CD8-positive, alpha-beta memory T cell (primary cell): Measurements from ENCODE around the gene COPRS. TPM values are rescaled to one million over a fixed set of nuclear protein-coding genes. Genes with fewer than 3 reads are reported as not detected.
"Not testable (repeated sequence)": the region's sequence is repeated elsewhere in the genome, so short reads cannot be mapped to it uniquely, and the experiment has no call there.

Experiments
- CTCF ChIA-PET: fragments of 350-600 bp; sonication (Branson Sonifier 250); formaldehyde crosslinking; loops from one replicate; lab custom pipeline; 2021; ENCODE audit warnings: antibody characterized with exemption; lab: Charles Lee
- POLR2A ChIA-PET: fragments of 350-600 bp; sonication (Branson Sonifier 250); formaldehyde crosslinking; loops from one replicate; lab custom pipeline; 2021; ENCODE audit warnings: antibody characterized with exemption; lab: Charles Lee
- DNase-seq, 5 donors: peaks; one replicate each; pipeline versions ENCODE4 v3.0.0 to v3.0.0-alpha.2; 2020 to 2022; ENCODE audit warnings: mixed read lengths in 1 of 5
- H3K27ac ChIP-seq: one replicate; pipeline ENCODE4 v1.7.0; 2013; ENCODE audit warnings: low read depth, mild to moderate bottlenecking, low read length, moderate library complexity
- H3K27me3 ChIP-seq: 2 replicates; pipeline ENCODE4 v1.7.0; 2013; ENCODE audit warnings: low read length, mild to moderate bottlenecking; ENCODE audit not compliant: insufficient read depth, poor library complexity, severe bottlenecking
- H3K36me3 ChIP-seq: 2 replicates; pipeline ENCODE4 v1.7.0; 2013; ENCODE audit warnings: mild to moderate bottlenecking, low read length, moderate library complexity; ENCODE audit not compliant: insufficient read depth
- H3K4me1 ChIP-seq: 2 replicates; pipeline ENCODE4 v1.7.0; 2013; ENCODE audit warnings: mild to moderate bottlenecking, low read length, moderate library complexity; ENCODE audit not compliant: insufficient read depth
- H3K4me3 ChIP-seq: 2 replicates; pipeline ENCODE4 v1.7.0; 2013; ENCODE audit warnings: mild to moderate bottlenecking, low read length
- H3K9me3 ChIP-seq: 2 replicates; pipeline ENCODE4 v1.7.0; 2013; ENCODE audit warnings: mild to moderate bottlenecking, low read length
- H3K27ac Mint-ChIP-seq, 8 donors: one replicate each; pipeline ENCODE4 v1.8.0; 2020 to 2021; ENCODE audit warnings: mixed read lengths in 8 of 8, mild to moderate bottlenecking in 6 of 8, inconsistent platforms in 3 of 8, moderate library complexity in 3 of 8
- H3K27me3 Mint-ChIP-seq, 2 donors: one replicate each; pipeline ENCODE4 v1.8.0; 2020 to 2021; ENCODE audit warnings: mixed read lengths in 2 of 2, mild to moderate bottlenecking in 1 of 2, moderate library complexity in 1 of 2
- H3K36me3 Mint-ChIP-seq, 3 donors: one replicate each; pipeline ENCODE4 v1.8.0; 2020 to 2021; ENCODE audit warnings: mixed read lengths in 3 of 3, inconsistent platforms in 1 of 3, mild to moderate bottlenecking in 1 of 3
- H3K4me1 Mint-ChIP-seq, 3 donors: one replicate each; pipeline ENCODE4 v1.8.0; 2020 to 2021; ENCODE audit warnings: mixed read lengths in 3 of 3, inconsistent platforms in 1 of 3, mild to moderate bottlenecking in 1 of 3
- H3K4me3 Mint-ChIP-seq, 7 donors: one replicate each; pipeline ENCODE4 v1.8.0; 2020 to 2021; ENCODE audit warnings: mixed read lengths in 7 of 7, mild to moderate bottlenecking in 6 of 7, moderate library complexity in 4 of 7, inconsistent platforms in 2 of 7
- H3K9me3 Mint-ChIP-seq, 5 donors: one replicate each; pipeline ENCODE4 v1.8.0; 2020 to 2022; ENCODE audit warnings: mixed read lengths in 5 of 5, mild to moderate bottlenecking in 3 of 5, moderate library complexity in 2 of 5, inconsistent platforms in 1 of 5
- polyA plus RNA-seq: library from polyadenylated mRNA; unstranded; fragments of 300-500 nt; fragmentation: Illumina TruSeq; gene quantifications from one replicate; pipeline ENCODE4 v1.2.3, GENCODE V29; 2021
- total RNA-seq, 2 experiments: library from RNA; stranded (reverse); gene quantifications; one replicate each; pipeline ENCODE4 v1.2.3, GENCODE V29; 2021

COPRS gene
- total and polyA plus RNA-seq, 3 experiments from 2014 or later = 13.7 to 67.4 (median 66.6) TPM

DNA sequence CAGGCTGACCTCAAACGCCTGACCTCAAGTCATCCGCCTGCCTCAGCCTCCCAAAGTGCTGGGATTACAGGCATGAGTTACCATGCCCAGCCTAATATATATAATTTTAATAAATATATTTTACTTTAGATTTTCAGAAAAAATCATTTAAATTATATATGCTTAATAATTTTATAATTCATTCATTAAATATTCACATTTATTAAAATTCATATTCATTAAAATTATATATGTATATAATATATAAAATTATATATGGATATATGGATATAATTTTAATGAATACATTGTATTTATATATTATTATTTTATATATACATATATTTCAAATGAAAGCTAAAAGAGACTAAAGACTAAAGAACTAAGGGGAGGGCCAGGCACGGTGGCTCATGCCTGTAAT is 29.4 kb downstream of the COPRS start:
- no peak for DNase-seq
- H3K4me3 Mint-ChIP-seq = no peak overlapping the region
- Histone ChIP-seq H3K4me3 (no peak overlapping the region), H3K36me3 (no peaks in the 10 kb centered on the region), H3K4me1 (no peaks in the 10 kb centered on the region), H3K9me3 (no peaks in the 10 kb centered on the region), H3K27ac (no peak overlapping the region), H3K27me3 (no peaks in the 10 kb centered on the region)
- no peak overlapping the region for H3K27ac Mint-ChIP-seq
- H3K4me1 Mint-ChIP-seq = peaks cover 2 to 4% (median 3%) of the 10 kb centered on the region in 3 donors
- no peaks in the 10 kb centered on the region for H3K9me3 Mint-ChIP-seq
- ChIA-PET CTCF (interaction anchor here (1.8 kb wide), 1 partner anchor 13 kb away, joined by 6 read pairs; no protein-coding TSS in a partner anchor), POLR2A (no interaction called here)
- H3K27me3 Mint-ChIP-seq = peaks cover 2 to 14% of the 10 kb centered on the region in 2 donors
- H3K36me3 Mint-ChIP-seq = no peaks in the 10 kb centered on the region

DNA sequence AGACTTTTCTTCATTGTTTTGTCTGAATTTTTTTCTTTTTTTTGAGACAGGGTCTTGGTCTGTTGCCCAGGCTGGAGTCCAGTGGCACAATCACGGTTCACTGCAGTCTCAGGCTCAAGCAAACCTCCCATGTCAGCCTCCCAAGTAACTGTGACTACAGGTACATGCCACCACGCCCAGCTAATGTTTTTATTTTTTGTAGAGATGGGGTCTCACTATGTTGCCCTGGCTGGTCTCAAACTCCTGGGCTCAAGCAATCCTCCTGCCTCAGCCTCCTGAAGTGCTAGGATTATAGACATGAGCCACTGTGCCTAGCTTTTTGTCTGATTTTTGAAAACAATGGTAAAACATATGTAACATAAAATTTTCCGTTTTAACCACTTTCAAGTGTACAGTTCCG is 30.1 kb downstream of the COPRS start:
- peaks cover 2 to 10% of the 10 kb centered on the region in 2 donors for H3K27me3 Mint-ChIP-seq
- POLR2A ChIA-PET, H3K9me3 ChIP-seq, H3K4me3 ChIP-seq, H3K27ac Mint-ChIP-seq, CTCF ChIA-PET, H3K4me1 ChIP-seq, H3K27ac ChIP-seq, H3K27me3 ChIP-seq, H3K9me3 Mint-ChIP-seq, H3K36me3 ChIP-seq, H3K4me1 Mint-ChIP-seq, DNase-seq, H3K36me3 Mint-ChIP-seq, H3K4me3 Mint-ChIP-seq: not testable (repeated sequence)

DNA sequence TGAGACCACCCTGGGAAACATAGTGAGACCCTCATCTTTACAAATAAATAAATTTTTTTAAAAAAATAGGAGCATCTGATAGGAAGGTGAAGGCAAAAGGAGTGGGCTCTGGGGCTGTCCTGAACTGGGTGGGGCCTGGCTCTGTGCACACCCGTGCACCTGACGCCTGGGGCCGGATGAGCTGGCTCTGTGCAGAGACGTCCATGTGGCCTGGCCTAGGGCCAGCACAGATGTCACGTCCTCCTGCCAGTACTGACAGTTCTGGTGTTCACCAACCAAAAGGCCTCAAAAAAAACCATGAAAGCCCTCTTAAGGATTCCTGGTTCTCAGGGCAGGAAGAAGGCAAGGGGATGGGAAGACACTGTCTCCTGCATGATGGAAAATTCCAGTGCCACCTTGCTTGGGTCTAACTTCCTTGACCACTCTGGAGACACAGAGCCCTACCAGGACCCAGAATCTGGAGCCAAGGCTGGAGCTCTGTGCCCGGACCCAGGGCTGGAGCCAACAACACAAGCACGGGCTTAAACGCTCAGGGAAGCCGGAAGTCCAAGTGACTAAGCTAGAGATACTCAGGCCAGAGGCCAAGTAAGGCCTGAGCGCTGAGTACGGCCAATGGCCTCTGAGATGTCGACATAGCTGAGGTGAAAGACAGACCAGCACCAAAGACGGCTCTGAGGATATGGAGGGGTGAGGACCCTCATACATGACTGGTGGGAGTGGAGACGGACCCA is 32.9 kb downstream of the COPRS start:
- Mint-ChIP-seq H3K9me3 (no peaks in the 10 kb centered on the region), H3K4me3 (no peak overlapping the region), H3K36me3 (no peaks in the 10 kb centered on the region), H3K27me3 (peaks cover 0 to 10% of the 10 kb centered on the region in 2 donors), H3K27ac (no peak overlapping the region), H3K4me1 (no peaks in the 10 kb centered on the region)
- Histone ChIP-seq H3K4me1 (no peaks in the 10 kb centered on the region), H3K27ac (no peak overlapping the region), H3K27me3 (no peaks in the 10 kb centered on the region), H3K9me3 (no peaks in the 10 kb centered on the region), H3K36me3 (no peaks in the 10 kb centered on the region), H3K4me3 (no peak overlapping the region)
- no peak for DNase-seq
- ChIA-PET POLR2A (no interaction called here), CTCF (no interaction called here)

DNA sequence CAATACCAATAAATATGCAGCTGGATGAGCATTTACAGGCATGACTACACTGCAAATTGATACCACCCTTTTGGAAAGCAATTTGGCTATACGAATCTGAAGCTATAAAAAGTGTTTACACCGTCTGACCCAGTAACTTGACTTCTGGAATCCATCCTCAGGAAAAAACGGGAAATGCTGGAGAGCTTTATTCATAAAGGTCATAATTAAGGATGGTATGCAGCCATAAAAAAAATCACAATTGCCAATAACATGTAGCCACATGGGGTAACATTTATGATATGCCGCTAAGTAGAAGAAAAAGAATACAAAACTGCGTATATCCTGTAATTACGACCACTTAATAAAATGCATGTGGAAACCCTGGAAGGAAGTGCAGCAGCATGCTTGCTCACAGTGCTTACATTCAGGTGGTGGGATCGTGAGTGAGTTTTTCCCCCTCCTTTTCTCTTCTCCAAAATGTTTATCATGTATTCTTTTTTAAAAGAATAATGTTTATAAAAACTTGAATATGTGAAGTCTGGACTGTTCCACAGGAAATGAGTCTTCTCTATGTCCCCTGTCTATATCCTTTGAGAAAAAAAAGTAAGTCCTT is 34.2 kb downstream of the COPRS start:
- Mint-ChIP-seq H3K9me3 (no peaks in the 10 kb centered on the region), H3K4me1 (no peaks in the 10 kb centered on the region), H3K27me3 (peaks cover 4 to 15% of the 10 kb centered on the region in 2 donors), H3K27ac (no peak overlapping the region), H3K4me3 (no peak overlapping the region), H3K36me3 (no peaks in the 10 kb centered on the region)
- ChIA-PET CTCF (interaction anchor here (1.5 kb wide), 1 partner anchor 17 kb away, joined by 4 read pairs; no protein-coding TSS in a partner anchor), POLR2A (no interaction called here)
- Histone ChIP-seq H3K27me3 (no peaks in the 10 kb centered on the region), H3K4me3 (no peak overlapping the region), H3K4me1 (no peaks in the 10 kb centered on the region), H3K36me3 (no peaks in the 10 kb centered on the region), H3K9me3 (no peaks in the 10 kb centered on the region), H3K27ac (no peak overlapping the region)
- DNase-seq = no peak

DNA sequence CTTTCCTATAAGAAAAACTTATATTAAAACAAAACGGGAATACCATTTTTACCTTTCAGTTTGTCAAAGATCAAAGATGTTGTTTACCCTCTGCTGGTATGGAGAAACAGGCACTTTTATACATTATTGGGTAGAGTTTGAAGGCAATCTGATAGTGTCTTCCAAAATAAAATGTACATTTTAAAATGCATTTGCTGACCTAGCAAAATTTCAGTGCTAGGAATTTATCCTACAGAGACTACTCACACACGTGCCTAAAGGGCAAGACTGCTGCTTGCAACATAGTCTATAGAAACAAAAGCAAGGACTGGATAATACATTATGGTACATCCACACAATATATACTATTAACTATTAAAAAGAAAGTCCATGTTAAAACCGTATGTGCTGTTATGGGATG is 36.0 kb downstream of the COPRS start:
- ChIA-PET POLR2A (no interaction called here), CTCF (no interaction called here)
- Mint-ChIP-seq H3K4me1 (no peaks in the 10 kb centered on the region), H3K27ac (no peak overlapping the region), H3K4me3 (no peak overlapping the region), H3K9me3 (no peaks in the 10 kb centered on the region), H3K36me3 (no peaks in the 10 kb centered on the region), H3K27me3 (peaks cover 10 to 14% of the 10 kb centered on the region in 2 donors)
- no peak overlapping the region for H3K27ac ChIP-seq
- H3K4me3 ChIP-seq = no peak overlapping the region
- no peaks in the 10 kb centered on the region for H3K36me3 ChIP-seq
- no peaks in the 10 kb centered on the region for H3K27me3 ChIP-seq
- no peaks in the 10 kb centered on the region for H3K4me1 ChIP-seq
- no peaks in the 10 kb centered on the region for H3K9me3 ChIP-seq
- no peak for DNase-seq

DNA sequence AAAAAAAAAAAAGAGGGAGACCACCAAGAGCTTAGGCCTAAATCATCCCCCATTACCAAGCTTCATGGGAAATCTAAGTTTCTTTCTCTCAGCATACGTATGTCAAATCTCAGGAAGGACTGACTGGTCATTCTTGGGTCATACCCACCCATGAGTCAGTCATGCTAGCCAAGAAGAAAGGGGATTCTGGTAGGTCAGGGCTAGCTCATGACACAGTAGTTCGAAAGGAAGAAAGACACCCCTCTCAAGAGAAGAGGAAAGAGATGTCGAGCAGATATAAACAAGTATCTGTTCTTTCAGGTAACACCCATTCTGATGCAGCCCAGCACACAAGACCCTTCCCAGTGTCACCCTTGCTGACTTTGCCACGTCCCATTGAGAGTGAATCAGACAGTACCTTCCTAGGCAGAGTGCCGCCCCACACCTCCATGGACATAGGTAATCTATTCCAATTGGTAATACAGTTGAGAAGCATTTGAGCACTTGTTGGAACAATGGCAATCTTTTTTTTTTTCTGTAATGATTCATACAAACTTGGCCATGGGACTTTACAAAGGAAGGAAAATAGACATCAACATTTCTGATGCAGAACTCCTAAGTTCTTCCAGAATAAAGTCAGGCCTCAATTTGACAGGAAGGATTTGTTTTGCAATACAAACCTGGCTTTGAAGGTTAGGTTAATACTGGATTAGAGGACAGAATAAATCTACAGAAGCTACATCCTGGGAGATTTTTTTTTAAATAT is 38.2 kb downstream of the COPRS start:
- Mint-ChIP-seq H3K4me1 (no peaks in the 10 kb centered on the region), H3K27me3 (peaks cover 11 to 12% of the 10 kb centered on the region in 2 donors), H3K36me3 (no peaks in the 10 kb centered on the region), H3K4me3 (no peak overlapping the region), H3K9me3 (no peaks in the 10 kb centered on the region), H3K27ac (no peak overlapping the region)
- POLR2A ChIA-PET = no interaction called here
- CTCF ChIA-PET = no interaction called here
- Histone ChIP-seq H3K27ac (no peak overlapping the region), H3K9me3 (no peaks in the 10 kb centered on the region), H3K4me3 (no peak overlapping the region), H3K36me3 (no peaks in the 10 kb centered on the region), H3K4me1 (no peaks in the 10 kb centered on the region), H3K27me3 (no peaks in the 10 kb centered on the region)
- no peak for DNase-seq

DNA sequence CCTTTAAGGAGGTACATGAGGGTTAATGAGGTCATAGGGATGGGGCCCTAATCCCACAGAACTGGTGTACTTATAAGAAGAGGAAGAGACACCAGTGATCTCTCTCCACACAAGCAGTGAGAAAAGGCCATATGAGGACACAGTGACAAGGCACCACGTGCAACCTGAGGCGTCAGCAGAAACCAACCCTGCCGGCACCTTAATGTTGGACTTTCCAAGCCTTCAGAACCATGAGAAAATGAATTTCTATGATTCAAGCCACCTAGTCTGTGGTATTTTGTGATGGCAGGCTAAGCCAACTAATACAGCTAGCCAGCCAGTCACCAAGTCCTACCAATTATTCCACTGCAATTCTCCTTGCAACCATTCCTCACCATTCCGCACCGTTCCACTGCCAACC is 39.5 kb downstream of the COPRS start:
- Histone ChIP-seq H3K27me3 (no peaks in the 10 kb centered on the region), H3K27ac (no peak overlapping the region), H3K9me3 (no peaks in the 10 kb centered on the region), H3K4me3 (no peak overlapping the region), H3K4me1 (no peaks in the 10 kb centered on the region), H3K36me3 (no peaks in the 10 kb centered on the region)
- CTCF ChIA-PET = no interaction called here
- Mint-ChIP-seq H3K27ac (peak overlapping the region in 1 of 8 donors; percentile 45), H3K9me3 (no peaks in the 10 kb centered on the region), H3K27me3 (peaks cover 10 to 14% of the 10 kb centered on the region in 2 donors), H3K4me1 (no peaks in the 10 kb centered on the region), H3K36me3 (no peaks in the 10 kb centered on the region), H3K4me3 (no peak overlapping the region)
- POLR2A ChIA-PET = no interaction called here
- DNase-seq = no peak

DNA sequence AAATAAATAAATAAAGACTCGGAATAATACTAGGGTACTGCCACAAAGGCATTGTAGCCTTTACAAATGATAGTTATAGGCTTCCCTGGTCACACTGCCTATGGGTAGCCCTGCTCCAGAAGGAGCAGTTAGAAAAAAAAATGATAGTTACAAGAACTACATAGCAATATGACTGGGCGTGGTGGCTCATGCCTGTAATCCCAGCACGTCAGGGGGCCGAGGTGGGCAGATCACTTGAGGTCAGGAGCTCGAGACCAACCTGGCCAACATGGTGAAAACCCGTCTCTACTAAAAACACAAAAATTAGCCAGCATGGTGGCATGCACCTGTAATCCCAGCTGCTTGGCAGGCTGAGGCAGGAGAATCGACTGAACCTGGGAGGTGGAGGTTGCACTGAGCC is 40.2 kb downstream of the COPRS start:
- CTCF ChIA-PET, H3K36me3 Mint-ChIP-seq: not testable (repeated sequence)

More for the DNA sequence above, 40.2 kb downstream of the COPRS start:
- POLR2A ChIA-PET, H3K4me1 ChIP-seq, H3K4me3 Mint-ChIP-seq, DNase-seq, H3K27me3 ChIP-seq, H3K9me3 Mint-ChIP-seq, H3K36me3 ChIP-seq, H3K27ac Mint-ChIP-seq, H3K4me3 ChIP-seq, H3K27ac ChIP-seq, H3K9me3 ChIP-seq, H3K4me1 Mint-ChIP-seq: not testable (repeated sequence)
- H3K27me3 Mint-ChIP-seq = peaks cover 10 to 14% of the 10 kb centered on the region in 2 donors
